ENCODE data around the gene ASCL2. TPM values are rescaled to one million over a fixed set of nuclear protein-coding genes. Genes with fewer than 3 reads are reported as not detected.

The ASCL2 gene
- total RNA-seq, 4 donors from 2014 or later: 1.0 to 1.6 (median 1.5) TPM; not detected in 1

DNA sequence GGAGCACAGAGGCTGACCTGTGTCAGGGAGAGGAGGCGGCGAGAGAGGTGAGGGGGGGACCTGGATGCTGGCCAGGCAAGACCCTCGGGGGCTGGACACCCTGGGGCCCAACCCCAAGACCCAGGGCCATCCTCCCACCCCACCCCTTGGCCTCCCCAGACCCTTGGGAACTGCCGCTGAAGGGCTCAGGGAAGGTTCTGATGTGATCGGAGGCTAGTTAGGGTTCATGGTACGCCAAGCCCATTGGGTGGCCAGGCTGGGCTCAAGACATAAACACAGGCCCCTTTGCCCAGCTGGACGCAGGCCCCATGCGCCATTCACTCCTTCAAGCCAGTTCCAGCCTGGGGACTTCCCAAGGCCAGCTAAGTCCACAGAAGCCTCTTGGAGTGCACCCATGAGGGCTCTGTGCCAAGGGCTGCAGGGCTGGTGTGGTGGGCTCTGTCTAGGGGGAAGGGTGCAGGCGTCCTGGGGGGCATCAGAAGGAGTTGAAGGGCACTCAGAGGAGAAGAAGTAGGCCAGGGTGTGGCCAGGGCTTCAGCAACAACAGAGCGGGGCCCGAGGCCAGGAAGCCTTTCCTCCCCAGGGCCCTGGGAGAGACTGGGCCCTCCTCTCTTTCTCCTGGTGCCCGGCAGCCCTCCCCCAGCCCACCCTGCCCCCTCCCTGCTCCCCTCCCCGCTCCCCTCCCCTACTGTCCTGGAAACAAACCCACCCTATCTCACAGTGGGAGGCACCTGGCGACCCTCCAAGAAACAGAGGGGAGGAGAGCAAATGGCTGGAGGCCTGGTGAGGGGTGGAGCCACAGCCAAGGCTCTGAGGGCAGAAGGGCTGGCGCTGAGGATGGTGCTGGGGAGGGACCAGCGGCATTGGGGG, 44.4 kb upstream of the ASCL2 start:
- no peaks in the 10 kb centered on the region for H3K36me3 ChIP-seq
- no peaks in the 10 kb centered on the region for H3K27me3 ChIP-seq
- no peak overlapping the region for H3K4me3 ChIP-seq
- TF ChIP-seq, protein P1, sequence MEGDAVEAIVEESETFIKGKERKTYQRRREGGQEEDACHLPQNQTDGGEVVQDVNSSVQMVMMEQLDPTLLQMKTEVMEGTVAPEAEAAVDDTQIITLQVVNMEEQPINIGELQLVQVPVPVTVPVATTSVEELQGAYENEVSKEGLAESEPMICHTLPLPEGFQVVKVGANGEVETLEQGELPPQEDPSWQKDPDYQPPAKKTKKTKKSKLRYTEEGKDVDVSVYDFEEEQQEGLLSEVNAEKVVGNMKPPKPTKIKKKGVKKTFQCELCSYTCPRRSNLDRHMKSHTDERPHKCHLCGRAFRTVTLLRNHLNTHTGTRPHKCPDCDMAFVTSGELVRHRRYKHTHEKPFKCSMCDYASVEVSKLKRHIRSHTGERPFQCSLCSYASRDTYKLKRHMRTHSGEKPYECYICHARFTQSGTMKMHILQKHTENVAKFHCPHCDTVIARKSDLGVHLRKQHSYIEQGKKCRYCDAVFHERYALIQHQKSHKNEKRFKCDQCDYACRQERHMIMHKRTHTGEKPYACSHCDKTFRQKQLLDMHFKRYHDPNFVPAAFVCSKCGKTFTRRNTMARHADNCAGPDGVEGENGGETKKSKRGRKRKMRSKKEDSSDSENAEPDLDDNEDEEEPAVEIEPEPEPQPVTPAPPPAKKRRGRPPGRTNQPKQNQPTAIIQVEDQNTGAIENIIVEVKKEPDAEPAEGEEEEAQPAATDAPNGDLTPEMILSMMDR (IDR thresholded peaks at IDR 0.05): no peak
- TF ChIP-seq POLR2A (IDR thresholded peaks at IDR 0.05): no peak
- H3K9me3 ChIP-seq: no peaks in the 10 kb centered on the region
- H3K27ac ChIP-seq: peak overlapping the region; percentile 86 to 96
- intact Hi-C loops (cut with DNase I; ENCODE audit: low total_unique reads): loop anchor here (5.0 kb wide), 1 partner anchor 63 kb away; the partner anchor contains the start of gene CD81
- peak; percentile 93 to 98 for DNase-seq
- H3K4me1 ChIP-seq: peaks cover 13 to 26% of the 10 kb centered on the region in 2 donors

DNA sequence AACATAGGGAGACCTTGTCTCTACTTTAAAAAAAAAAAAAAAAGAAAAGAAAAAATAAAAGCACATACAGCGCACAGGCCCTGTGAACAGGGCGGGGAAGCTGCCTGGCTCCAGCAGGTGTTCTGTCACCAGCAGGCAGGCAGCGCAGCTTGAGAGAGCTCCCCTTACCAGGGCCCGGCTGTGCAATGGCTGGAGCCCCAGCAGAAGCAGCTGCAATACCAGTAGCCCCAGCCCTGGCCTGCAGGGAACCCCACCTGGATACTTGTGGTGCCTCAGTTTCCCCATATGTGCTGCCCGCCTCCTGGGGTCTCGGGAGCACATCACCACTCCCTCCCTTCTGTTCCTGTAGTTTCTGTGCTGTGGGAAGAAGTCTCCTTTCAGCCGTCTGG, 43.7 kb upstream of the ASCL2 start:
- intact Hi-C loops (cut with DNase I; ENCODE audit: low total_unique reads): loop anchor here (5.0 kb wide), 1 partner anchor 63 kb away; the partner anchor contains the start of gene CD81
- H3K4me1 ChIP-seq: peaks cover 13 to 26% of the 10 kb centered on the region in 2 donors
- H3K36me3 ChIP-seq: no peaks in the 10 kb centered on the region
- H3K27ac ChIP-seq: peak overlapping the region; percentile 86 to 96
- no peaks in the 10 kb centered on the region for H3K9me3 ChIP-seq
- TF ChIP-seq POLR2A (IDR thresholded peaks at IDR 0.05): no peak
- TF ChIP-seq, protein P1 (IDR thresholded peaks at IDR 0.05): no peak
- no peak for DNase-seq
- no peak overlapping the region for H3K4me3 ChIP-seq
- H3K27me3 ChIP-seq: no peaks in the 10 kb centered on the region

DNA sequence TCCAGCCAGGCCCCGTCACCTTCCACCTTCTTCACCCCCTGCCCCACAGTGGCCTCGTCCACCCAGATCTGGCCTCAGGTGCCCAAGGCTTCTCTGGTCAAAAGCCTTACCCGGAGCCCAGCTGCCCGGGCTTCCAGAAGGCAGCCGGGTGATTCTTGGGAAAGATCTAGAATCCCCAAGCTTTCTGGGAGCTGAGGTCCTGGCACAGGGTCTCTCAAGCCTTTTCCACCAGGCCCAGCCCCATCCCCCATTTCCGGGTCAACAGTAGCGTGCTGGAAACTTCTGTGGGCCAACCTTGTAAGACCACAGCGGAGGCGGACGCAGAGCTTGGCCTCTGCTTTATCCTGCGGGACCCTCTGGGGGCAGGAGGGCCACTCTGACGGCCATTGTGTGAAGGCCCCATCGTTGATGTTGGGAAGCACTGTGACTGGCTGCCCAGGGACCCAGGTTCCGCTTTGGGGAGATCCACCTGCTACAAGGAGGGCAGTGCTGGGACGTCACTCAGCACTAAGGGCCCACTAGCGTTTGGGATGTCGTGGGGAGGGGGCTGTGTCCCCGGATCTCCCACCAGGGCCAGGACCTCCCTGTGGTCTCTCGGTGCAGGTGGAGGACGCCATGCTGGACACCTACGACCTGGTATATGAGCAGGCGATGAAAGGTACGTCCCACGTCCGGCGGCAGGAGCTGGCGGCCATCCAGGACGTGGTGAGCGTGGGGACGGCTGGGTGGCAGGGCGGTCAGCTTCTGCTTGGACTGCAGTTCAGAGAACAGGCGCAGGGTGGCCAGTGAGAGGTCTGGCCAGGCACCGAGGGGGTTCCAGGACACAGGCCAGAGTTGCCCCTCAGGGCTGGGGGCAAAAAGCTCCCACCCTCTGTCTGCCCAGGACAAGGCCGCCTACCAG, 42.9 kb upstream of the ASCL2 start:
- H3K36me3 ChIP-seq: no peaks in the 10 kb centered on the region
- H3K27me3 ChIP-seq: no peaks in the 10 kb centered on the region
- no peaks in the 10 kb centered on the region for H3K9me3 ChIP-seq
- peaks cover 13 to 26% of the 10 kb centered on the region in 2 donors for H3K4me1 ChIP-seq
- intact Hi-C loops (cut with DNase I; ENCODE audit: low total_unique reads): loop anchor here (5.0 kb wide), 1 partner anchor 64 kb away; the partner anchor contains the start of gene CD81
- H3K27ac ChIP-seq: peak overlapping the region; percentile 86 to 96
- DNase-seq: no peak
- no peak for TF ChIP-seq POLR2A (IDR thresholded peaks at IDR 0.05)
- TF ChIP-seq, protein P1 (IDR thresholded peaks at IDR 0.05): no peak
- H3K4me3 ChIP-seq: no peak overlapping the region

DNA sequence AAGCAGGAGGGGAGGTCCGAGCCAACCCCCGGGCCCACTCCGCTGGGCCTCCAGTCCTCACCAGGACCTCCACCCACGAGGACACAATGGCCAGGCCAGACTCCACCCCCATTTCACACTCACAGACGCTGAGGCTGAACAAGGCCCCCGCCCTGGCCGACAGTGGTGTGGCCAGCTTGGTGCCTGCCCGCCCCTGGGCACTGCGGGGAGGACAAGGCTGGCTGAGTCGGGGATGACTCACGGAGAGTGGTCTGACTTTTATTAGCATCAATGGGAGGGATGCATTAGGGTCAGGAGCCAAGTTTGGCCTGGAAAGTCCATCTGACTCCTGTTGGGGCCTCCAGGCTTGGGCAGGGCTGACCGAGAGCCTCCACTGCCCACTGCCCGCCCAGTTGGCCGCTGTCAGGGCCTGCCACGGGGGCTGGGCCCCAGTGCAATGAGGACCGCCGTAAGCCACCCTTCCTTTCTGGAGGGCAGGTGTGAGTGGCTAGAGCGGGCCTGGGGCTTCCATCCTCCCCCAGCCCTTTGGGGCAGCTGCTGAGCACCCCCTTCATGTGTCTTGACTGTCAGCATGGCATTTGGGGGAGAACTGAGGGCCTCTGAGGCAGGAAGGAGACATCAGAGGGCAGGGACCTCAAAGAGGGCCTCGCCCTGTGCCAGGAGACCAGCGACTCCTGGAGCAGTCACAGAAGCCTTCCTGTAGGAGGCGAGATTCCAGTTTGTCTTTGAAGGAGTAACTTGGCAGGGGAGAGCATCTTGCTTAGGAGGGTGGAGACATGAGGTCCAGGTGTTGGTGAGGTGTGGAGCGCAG, 42.0 kb upstream of the ASCL2 start:
- TF ChIP-seq POLR2A (IDR thresholded peaks at IDR 0.05): no peak
- TF ChIP-seq, protein P1 (IDR thresholded peaks at IDR 0.05): no peak
- DNase-seq: peak; percentile 67 to 80
- Histone ChIP-seq H3K4me1 (peaks cover 13 to 28% of the 10 kb centered on the region in 2 donors), H3K27ac (peak overlapping the region; percentile 86 to 96), H3K27me3 (no peaks in the 10 kb centered on the region), H3K4me3 (no peak overlapping the region), H3K36me3 (no peaks in the 10 kb centered on the region), H3K9me3 (no peaks in the 10 kb centered on the region)
- intact Hi-C loops (cut with DNase I; ENCODE audit: low total_unique reads): loop anchor here (5.0 kb wide), 1 partner anchor 65 kb away; the partner anchor contains the start of gene CD81

Data from uterus (tissue), 4 donors.